Measurements from ENCODE around the gene NFYB.
"Not testable (repeated sequence)": the region's sequence is repeated elsewhere in the genome, so short reads cannot be mapped to it uniquely, and the experiment has no call there.

The NFYB gene

DNA sequence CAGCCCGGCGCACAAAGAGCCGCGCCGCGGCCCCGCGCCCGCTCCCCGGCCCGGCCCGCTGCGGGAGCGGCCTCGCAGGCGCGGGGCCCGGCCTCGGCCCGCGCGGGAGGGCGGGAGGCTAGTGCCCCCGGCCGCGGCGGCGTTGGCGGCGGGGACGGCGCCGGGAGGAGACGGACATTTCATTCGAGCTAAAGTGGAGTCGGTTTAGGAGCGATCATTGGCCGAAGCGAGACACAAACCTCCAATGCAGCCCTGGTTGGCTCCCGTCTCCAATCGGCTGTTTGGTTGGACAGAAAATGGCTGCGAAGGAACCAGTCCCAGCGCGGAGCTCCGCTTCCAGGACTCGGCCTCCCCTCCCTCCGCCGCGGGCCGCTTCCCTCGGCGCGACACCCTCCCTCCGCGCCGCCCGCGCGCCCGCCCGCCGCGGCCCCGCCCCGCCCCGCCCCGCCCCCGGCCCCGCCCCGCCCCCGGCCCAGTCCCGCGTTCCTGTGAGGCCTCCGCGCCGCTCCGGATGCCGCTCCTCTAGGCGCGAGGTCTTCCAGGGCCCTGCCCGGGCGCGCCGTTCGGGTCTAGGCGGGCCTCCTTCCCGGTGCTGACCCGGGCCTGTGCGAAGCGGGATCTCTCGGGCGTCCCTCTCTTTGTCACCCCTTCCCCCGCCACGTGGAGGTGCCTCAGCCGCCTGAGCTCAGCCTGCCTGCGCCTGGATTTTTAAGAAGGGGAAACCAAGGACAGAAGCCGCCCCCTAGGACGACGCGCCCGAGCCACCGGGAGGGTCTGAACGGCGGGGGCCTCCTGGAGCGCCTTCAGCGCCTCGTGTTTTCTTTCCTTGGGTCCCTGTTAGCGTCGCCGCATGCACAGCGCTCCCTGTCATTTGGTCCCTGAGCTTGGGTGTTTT, at the start of gene NFYB:
NFYB (minus strand) TSS at position 309 of the 895 bp plus-strand sequence. CDS start 2,757 bp downstream, outside the sequence.
- DNase-seq (ENCODE audit: low read depth in 2 of 2) = peak; percentile 77 to 81

GRCh38 chr12:104187446-104188155, 49.6 kb upstream of the NFYB start:
- DNase-seq (ENCODE audit: low read depth in 2 of 2) = no peak

DNA sequence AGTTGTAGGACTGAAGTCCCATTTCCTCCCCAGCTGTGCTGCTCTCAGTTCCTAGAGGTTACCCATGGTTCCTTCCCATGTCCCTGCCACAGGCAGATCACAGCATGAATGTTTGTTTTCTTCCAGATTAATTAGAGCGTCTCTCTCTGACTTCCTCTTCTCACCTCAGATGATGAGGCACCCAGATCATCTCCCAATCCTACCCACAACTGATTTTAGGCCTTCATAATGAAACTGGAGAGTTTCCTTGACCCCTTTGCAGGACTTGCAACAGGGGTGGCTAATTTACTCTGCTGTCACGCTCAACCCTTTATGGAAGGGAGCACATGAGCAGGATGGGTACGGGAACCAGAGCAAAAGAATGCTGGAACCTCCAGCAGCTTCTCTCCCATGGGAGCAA, 45.4 kb upstream of the NFYB start:
- no peak for DNase-seq (ENCODE audit: low read depth in 2 of 2)

DNA sequence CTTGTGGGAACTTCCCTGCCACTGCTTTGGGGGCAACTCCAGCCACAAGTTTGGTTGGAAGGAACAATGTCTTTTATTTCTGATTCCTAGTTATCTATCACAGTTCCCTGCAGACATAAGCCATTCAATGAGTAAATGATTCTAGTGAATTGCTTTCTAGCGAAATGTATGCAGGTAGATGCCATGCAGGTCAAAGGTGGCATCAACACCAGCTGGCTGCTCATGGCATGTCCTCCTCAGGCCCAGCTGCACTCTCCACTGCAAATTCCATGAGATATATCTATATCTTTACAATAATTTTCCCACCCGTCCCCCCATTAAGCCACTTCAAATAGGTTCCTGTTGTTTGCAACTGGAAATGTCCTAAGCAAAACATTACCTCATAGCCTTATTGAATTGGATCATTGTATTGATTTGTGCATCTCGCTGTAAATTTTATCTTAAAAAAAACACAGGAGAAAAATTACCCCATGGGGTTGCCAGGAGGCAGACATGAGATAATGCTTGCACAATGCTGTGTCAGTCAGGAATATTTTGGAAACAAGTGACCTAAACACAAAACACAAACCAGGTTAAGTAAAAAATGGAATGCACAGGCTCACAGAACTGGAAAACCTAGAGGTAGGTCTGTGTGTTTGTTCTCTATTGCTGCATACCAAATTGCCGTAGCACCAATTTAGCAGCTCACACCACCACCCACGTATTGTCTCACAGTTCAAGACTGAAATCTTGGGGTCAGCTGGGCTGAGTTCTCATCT, 44.8 kb upstream of the NFYB start:
- DNase-seq (ENCODE audit: low read depth in 2 of 2) = no peak

GRCh38 chr12:104182144-104182543, 44.1 kb upstream of the NFYB start:
- no peak for DNase-seq (ENCODE audit: low read depth in 2 of 2)

DNA sequence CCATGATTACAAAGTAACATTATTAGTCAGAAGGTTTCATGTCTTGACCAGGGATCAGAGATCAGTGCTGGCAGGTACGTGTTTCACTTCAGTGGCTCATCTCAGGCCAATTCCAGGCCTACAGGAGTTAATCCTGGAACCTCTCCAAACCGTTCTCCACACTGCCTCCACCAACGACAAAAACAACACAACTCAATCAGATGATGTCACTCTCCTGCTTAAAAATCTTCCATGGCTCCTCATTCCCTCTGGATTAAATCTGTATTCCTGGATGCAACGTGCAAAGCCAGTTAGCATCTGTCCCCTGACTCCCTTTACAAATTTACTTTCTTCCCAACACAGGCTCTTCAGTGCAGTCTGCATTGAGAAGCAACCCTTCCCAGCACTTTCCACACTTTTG, 43.3 kb upstream of the NFYB start:
- no peak for DNase-seq (ENCODE audit: low read depth in 2 of 2)

DNA sequence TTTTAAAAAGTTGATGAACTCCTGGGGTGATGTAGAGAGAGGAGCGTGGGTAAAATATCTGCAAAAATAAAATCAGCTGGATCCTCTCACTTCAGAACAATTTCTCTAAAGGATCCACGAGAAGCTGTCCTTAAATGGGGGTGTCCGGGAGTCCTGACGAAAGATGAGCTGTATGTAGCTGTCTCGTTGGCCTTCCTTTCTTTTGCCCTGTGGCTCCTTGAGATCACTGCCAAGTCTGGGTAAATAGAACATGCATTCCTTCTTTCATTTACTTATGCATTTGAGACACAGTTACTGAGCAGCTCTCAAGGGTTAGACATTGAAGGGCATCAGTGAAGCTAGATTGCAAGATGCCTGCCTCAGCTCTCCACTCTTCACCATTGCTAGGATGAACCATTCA, 42.4 kb upstream of the NFYB start:
- no peak for DNase-seq (ENCODE audit: low read depth in 2 of 2)

DNA sequence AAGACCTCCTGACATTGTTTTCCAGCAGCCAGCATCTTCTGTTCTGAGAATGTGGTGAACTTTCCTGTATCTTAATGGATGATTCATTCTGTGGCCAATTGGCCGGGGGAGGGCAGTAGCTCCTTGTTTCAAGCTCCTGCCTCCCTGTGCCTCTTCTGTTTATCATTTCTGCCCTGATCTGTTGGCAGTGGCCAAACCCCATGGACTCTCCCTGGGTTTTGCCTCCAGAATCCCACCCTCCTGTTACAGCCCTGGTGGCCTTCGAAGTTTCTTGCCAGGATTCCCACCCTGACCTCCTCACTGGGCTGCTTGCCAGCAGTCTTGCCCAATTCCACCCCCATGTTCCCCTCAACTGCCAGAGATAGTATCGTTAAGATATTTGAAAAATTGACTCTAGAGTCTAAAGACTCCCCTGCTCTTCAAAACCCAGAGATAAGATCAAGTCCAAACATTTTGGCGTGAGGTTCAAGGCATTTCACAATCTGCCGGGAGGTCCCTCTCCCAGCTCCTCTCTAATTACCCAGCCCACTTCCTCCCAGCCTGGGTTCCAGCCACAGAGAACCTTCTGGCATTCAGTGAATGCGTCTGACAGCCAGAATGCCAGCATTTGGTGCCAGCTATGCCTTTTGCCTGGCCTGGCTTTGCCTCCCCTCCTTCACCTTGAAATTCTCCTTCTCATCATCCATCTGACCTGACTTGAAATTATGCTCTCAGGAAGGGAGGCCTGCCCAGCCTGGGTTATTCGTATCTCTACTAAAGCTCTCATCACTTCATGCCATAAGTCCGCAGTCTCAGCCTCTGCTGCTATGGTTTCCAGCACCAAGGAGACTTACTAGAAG, 39.9 kb upstream of the NFYB start:
- no peak for DNase-seq (ENCODE audit: low read depth in 2 of 2)

DNA sequence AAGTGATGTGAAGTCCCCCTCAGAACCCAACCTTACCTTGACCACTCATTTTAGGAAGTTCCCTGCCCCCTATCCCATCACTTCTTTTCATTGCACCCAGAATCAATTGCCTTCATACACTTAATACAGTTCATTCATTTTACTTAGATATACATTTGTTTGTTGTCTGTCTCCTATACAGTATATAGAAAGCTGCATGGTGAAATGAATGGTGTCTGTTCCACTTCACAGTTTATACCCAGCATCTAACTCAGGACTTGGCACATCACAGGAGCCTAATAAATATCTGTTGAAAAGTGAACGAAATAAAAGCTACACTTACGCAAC, 39.3 kb upstream of the NFYB start:
- DNase-seq (ENCODE audit: low read depth in 2 of 2) = no peak

- DNase-seq (ENCODE audit: low read depth in 2 of 2) = no peak
Observed at GRCh38 chr12:104175726-104176247, 37.8 kb upstream of the NFYB start.

DNA sequence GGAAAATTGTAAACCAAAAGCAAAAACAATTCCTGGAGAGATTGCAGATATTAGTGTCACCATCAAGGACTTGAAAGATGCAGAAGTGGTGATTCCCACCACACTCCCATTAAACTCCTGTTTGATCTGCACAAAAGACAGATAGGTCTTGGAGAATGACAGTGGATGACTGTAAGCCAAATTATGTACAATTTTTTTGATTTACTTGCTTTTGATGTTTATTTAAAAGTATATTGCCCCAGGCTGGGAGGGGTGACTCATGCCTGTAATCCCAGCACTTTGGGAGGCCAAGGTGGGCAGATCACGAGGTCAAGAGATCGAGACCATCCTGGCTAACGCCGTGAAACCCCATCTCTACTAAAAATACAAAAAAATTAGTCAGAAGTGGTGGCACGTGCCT, 35.8 kb upstream of the NFYB start:
- not testable (repeated sequence) for DNase-seq (ENCODE audit: low read depth in 2 of 2)

DNA sequence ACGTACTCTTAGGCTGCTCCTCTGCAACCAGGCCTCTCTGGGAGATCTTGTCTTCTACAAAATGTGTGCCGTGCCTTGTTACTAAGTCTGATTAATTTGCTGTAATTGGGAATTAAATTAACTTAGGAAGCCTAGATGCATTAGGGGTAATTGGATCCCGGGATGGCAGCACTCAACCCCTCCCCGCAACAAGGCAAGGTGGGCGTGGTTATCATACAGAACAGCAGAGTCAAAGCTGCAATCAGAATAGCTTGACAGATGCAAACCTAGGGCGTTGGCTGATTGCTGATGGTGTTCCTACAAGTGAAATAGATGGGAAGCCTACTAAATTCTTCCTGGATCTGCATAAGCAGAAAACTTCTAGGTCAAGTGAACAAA, 34.5 kb upstream of the NFYB start:
- DNase-seq (ENCODE audit: low read depth in 2 of 2) = no peak

DNA sequence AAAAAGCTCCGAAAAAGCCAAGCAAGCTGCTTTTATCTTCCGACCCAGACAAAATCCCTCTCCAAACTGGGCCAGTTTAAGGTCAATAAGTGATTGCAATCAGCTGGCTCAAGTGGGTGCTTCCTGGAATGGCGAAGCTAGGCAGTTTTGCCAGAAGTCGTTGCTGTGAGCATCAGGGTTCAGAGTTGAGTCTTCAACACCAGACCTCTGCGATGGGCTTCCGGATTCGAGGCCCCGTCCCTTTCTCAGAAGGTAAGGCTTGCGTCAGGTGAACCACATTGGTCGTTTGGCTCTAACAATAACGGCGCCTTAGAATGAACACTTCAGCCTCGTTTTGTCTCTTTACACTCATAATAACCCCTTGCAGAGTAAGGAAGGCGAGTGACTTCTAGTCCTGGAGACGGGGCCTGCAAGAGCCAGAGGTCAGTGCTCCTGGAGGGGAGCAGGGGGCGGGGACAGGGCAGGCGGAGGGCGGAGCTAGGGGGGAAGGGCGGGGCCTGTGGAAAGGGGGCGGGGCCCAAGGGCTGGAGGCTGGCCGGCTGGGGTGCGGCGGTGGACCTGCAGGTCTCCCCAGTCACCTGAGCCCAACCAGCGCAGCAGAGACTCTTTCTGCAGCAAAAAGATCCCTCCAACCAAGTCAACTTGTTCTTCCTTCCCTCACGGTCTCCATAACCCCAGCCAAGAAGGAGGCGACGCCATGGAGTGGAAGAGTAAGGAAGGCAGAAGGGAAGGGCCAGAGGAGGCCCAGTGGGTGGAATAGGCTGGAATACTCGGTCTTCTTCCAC, 34.0 kb upstream of the NFYB start:
- DNase-seq (ENCODE audit: low read depth in 2 of 2) = no peak

GRCh38 chr12:104168596-104168995, 30.6 kb upstream of the NFYB start:
- no peak for DNase-seq (ENCODE audit: low read depth in 2 of 2)

GRCh38 chr12:104167519-104168458, 29.8 kb upstream of the NFYB start:
- no peak for DNase-seq (ENCODE audit: low read depth in 2 of 2)

DNA sequence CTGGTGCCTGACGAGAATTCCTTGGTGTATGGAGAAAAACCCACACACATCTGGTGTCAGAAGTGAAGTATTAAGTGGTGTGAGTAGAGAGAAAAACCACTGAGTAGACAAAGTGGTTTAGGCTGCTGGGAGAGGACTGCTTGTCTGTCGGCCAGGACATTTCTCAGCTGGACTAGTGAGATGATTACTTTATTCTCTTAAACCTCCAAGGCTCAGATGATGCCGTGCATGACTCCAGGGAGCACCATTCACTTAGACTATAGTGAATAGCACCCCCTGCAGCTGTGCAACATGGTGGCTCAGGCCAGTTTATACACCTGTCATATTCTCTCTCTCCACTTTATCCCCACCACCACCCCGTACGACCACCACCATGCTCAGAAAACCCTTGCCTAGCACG, 28.5 kb upstream of the NFYB start:
- no peak for DNase-seq (ENCODE audit: low read depth in 2 of 2)

- DNase-seq (ENCODE audit: low read depth in 2 of 2) = no peak
Observed at GRCh38 chr12:104165801-104166200, 27.8 kb upstream of the NFYB start.

DNA sequence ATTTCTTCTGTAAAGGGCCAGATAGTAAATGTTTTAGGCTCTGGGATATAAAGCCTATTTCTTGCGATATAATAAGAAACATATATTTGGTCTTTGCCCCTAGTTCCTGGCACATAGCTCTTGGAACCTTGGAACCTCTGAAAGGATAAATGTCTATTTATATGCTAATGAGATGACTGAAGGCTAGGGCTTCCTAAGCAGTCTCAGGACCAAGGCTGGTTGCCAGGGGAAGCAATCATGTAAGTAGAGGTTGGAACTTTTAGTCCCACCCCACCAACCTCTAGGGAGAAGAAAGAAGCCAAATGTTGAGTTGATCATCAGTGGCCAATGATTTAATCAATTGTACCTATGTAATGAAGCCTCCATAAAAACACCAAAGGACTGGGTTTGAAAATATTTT, 26.6 kb upstream of the NFYB start:
- no peak for DNase-seq (ENCODE audit: low read depth in 2 of 2)

GRCh38 chr12:104163631-104164030, 25.6 kb upstream of the NFYB start:
- no peak for DNase-seq (ENCODE audit: low read depth in 2 of 2)

All from activated CD4-positive, alpha-beta T cell treated with anti-CD3 and anti-CD28 coated beads for 24 hours (primary cell).